HCT116 (cell line): ENCODE results near the gene LEUTX. TPM values are rescaled to one million over a fixed set of nuclear protein-coding genes. Genes with fewer than 3 reads are reported as not detected.

ENCODE experiments used
- ATAC-seq: fragments of 200-7000 bp; cut with Tn5 transposase; 2 replicates; pipeline ENCODE4 v1.9.1; 2020; ENCODE audit warnings: mild to moderate bottlenecking, moderate library complexity
- BruUV-seq: library from RNA; stranded (reverse); fragments of 400-500 nt; replicated peaks from 2 replicates; lab custom pipeline; 2021; lab: Mats Ljungman, UMichigan
- CTCF ChIA-PET: fragments of 300-600 bp; sonication (Branson Sonifier 250); formaldehyde crosslinking; loops from one replicate; lab custom pipeline; 2021; ENCODE audit warnings: antibody characterized with exemption; lab: Charles Lee
- POLR2A ChIA-PET: fragments of 300-600, 350-600 bp; sonication (Branson Sonifier 250); formaldehyde crosslinking; loops from one replicate; lab custom pipeline; 2021; ENCODE audit warnings: antibody characterized with exemption; lab: Charles Lee
- RAD21 ChIA-PET, 2 experiments: fragments of 300-600 bp; sonication (Branson Sonifier 250); formaldehyde crosslinking; loops; one replicate each; lab custom pipeline; 2023; ENCODE audit warnings: low total read pairs in 2 of 2; ENCODE audit not compliant: uncharacterized antibody in 2 of 2, unreplicated experiment in 2 of 2, low non-redundant PET in 1 of 2; lab: Charles Lee
- DNase-seq: peaks from one replicate; pipeline ENCODE4 v3.0.0-alpha.2; 2010; ENCODE audit warnings: low read depth, low spot score
- H2AFZ ChIP-seq: fragments of 200-600 bp; shearing (Covaris generic), sonication (generic); 2 replicates; pipeline ENCODE4 v1.6.1; 2017; ENCODE audit warnings: low read depth, mixed run types, mixed read lengths, antibody characterized with exemption, low read length; ENCODE audit not compliant: poor library complexity, severe bottlenecking
- H3K27ac ChIP-seq: 2 replicates; pipeline ENCODE4 v1.5.1; 2012; ENCODE audit warnings: low read depth, low read length
- H3K27me3 ChIP-seq: fragments of 200-600 bp; sonication (generic); 2 replicates; pipeline ENCODE4 v1.6.1; 2016; ENCODE audit warnings: mixed run types, low read length, mixed read lengths; ENCODE audit not compliant: insufficient read depth
- H3K36me3 ChIP-seq, 2 experiments: fragments of 200-500 bp in 1 of 2; fragments of 200-600 bp in 1 of 2; sonication (Bioruptor generic) in 1 of 2; sonication (generic) in 1 of 2; 2 replicates each; pipeline versions ENCODE4 v1.5.1 to v1.6.1; 2014 to 2016; ENCODE audit warnings: low read length in 2 of 2, inconsistent platforms in 1 of 2, mixed read lengths in 1 of 2, mixed run types in 1 of 2; ENCODE audit not compliant: insufficient read depth in 2 of 2, control insufficient read depth in 1 of 2
- H3K4me1 ChIP-seq, 2 experiments: fragments of 200-600 bp in 1 of 2; sonication (generic) in 1 of 2; 2 replicates each; pipeline versions ENCODE4 v1.5.1 to v1.6.1; 2012 to 2017; ENCODE audit warnings: low read length in 2 of 2, inconsistent platforms in 1 of 2, mild to moderate bottlenecking in 1 of 2, mixed read lengths in 1 of 2, mixed run types in 1 of 2, moderate library complexity in 1 of 2; ENCODE audit not compliant: insufficient read depth in 2 of 2, control insufficient read depth in 1 of 2
- H3K4me2 ChIP-seq: fragments of 200-600 bp; sonication (generic); 2 replicates; pipeline ENCODE4 v1.6.1; 2017; ENCODE audit warnings: mixed run types, low read length, mixed read lengths
- H3K4me3 ChIP-seq, 2 experiments: fragments of 200-600 bp in 1 of 2; sonication (generic) in 1 of 2; replicated peaks in 1 of 2; 2 replicates each; pipeline ENCODE4 v1.5.1; 2011 to 2016; ENCODE audit warnings: low read length in 2 of 2, control low read depth in 1 of 2, low read depth in 1 of 2, mild to moderate bottlenecking in 1 of 2, mixed read lengths in 1 of 2, mixed run types in 1 of 2
- H3K79me2 ChIP-seq: fragments of 200-600 bp; sonication (generic); 2 replicates; pipeline ENCODE4 v1.6.1; 2017; ENCODE audit warnings: mild to moderate bottlenecking, mixed run types, low read length, moderate library complexity, mixed read lengths; ENCODE audit not compliant: insufficient read depth
- H3K9ac ChIP-seq: fragments of 200-600 bp; sonication (generic); 2 replicates; pipeline ENCODE4 v1.6.1; 2016; ENCODE audit warnings: low read length, mixed read lengths
- H3K9me2 ChIP-seq: fragments of 200-600 bp; sonication (generic), shearing (Covaris generic); 2 replicates; pipeline ENCODE4 v1.6.1; 2017; ENCODE audit warnings: mixed run types, mild to moderate bottlenecking, moderate library complexity; ENCODE audit not compliant: insufficient read depth
- H3K9me3 ChIP-seq, 2 experiments: fragments of 200-500 bp in 1 of 2; fragments of 200-600 bp in 1 of 2; sonication (Bioruptor generic) in 1 of 2; sonication (generic) in 1 of 2; 2 replicates each; pipeline ENCODE4 v1.6.1; 2014 to 2017; ENCODE audit warnings: low read length in 2 of 2, mixed read lengths in 2 of 2, inconsistent platforms in 1 of 2, low read depth in 1 of 2, mild to moderate bottlenecking in 1 of 2, mixed run types in 1 of 2, moderate library complexity in 1 of 2; ENCODE audit not compliant: control insufficient read depth in 1 of 2, insufficient read depth in 1 of 2
- H4K20me1 ChIP-seq: fragments of 200-600 bp; sonication (generic), shearing (Covaris generic); 2 replicates; pipeline ENCODE4 v1.6.1; 2017; ENCODE audit warnings: mixed run types, mild to moderate bottlenecking, moderate library complexity; ENCODE audit not compliant: insufficient read depth
- CBX3 ChIP-seq: IDR thresholded peaks from 2 replicates; pipeline ENCODE4 v1.6.1; 2012; ENCODE audit warnings: low read depth
- CTCF ChIP-seq, 3 experiments: fragments of 200-600 bp in 1 of 3; sonication (generic) in 1 of 3; IDR thresholded peaks in 2 of 3; conservative IDR thresholded peaks in 1 of 3; 2 replicates each; pipeline ENCODE4 v1.5.1; 2012 to 2017; ENCODE audit warnings: low read depth in 2 of 3, low read length in 2 of 3, antibody characterized with exemption in 1 of 3, borderline replicate concordance in 1 of 3, control low read depth in 1 of 3, mild to moderate bottlenecking in 1 of 3, mixed read lengths in 1 of 3, mixed run types in 1 of 3, moderate library complexity in 1 of 3; ENCODE audit not compliant: insufficient read depth in 1 of 3
- FOSL1 ChIP-seq: IDR thresholded peaks from 2 replicates; pipeline ENCODE4 v1.6.1; 2012; ENCODE audit warnings: low read depth
- ZBTB33 ChIP-seq: IDR thresholded peaks from 2 replicates; pipeline ENCODE4 v1.6.1; 2011; ENCODE audit warnings: mild to moderate bottlenecking, low read length, moderate library complexity; ENCODE audit not compliant: insufficient replicate concordance; ENCODE audit errors: extremely low read depth
- intact Hi-C: fragments of 100-400 bp; cut with micrococcal nuclease; formaldehyde crosslinking; loops from 2 replicates; pipeline ENCODE4 v1.10.0; 2022
- total RNA-seq: library from RNA; stranded (reverse); gene quantifications from one replicate; pipeline ENCODE4 v1.2.1, GENCODE V29; 2021; ENCODE audit not compliant: unreplicated experiment

Gene LEUTX
- total RNA-seq, 1 experiment from 2014 or later = not detected

GRCh38 chr19:39828654-39829032 lies 50.0 kb downstream of the LEUTX start:
- Histone ChIP-seq H3K79me2 (no peaks in the 10 kb centered on the region; the same call in 1 of the 2 replicates), H3K27me3 (no peaks in the 10 kb centered on the region), H3K36me3 (peaks cover 30 to 59% of the 10 kb centered on the region in 2 experiments; a peak in 3 of 4 replicates), H3K4me1 (no peaks in the 10 kb centered on the region), H4K20me1 (no peaks in the 10 kb centered on the region), H3K27ac (no peak overlapping the region), H3K9ac (no peak overlapping the region), H2AFZ (no peak overlapping the region), H3K4me2 (no peak overlapping the region), H3K9me3 (no peaks in the 10 kb centered on the region), H3K9me2 (no peaks in the 10 kb centered on the region), H3K4me3 (no peak overlapping the region)
- DNase-seq = no peak
- intact Hi-C loops = no loop called here
- no peak for ATAC-seq
- POLR2A ChIA-PET = no interaction called here
- CTCF ChIA-PET = no interaction called here
- no TSS peak for BruUV-seq
- RAD21 ChIA-PET = no interaction called here
- TF ChIP-seq ZBTB33 (no peak), CBX3 (no peak), CTCF (IDR thresholded peaks at IDR 0.05 in 2 of 3, conservative IDR thresholded peaks at IDR 0.05 in 1 of 3; ENCODE audit: borderline replicate concordance in 1 of 3, insufficient read depth in 1 of 3, low read depth in 2 of 3, low read length in 2 of 3) (no peak), FOSL1 (no peak)
